ENCODE data around the gene VPS33A. TPM values are rescaled to one million over a fixed set of nuclear protein-coding genes. Genes with fewer than 3 reads are reported as not detected.

VPS33A gene
- total RNA-seq: 22.2 and 23.1 TPM in 2 replicates
- long read RNA-seq, full-length matches to known transcripts: 128 of 153 reads
- long read RNA-seq, partial matches to known transcripts: 7 of 153 reads
- long read RNA-seq, other reads (novel, unspliced or antisense): 18 of 153 reads

DNA sequence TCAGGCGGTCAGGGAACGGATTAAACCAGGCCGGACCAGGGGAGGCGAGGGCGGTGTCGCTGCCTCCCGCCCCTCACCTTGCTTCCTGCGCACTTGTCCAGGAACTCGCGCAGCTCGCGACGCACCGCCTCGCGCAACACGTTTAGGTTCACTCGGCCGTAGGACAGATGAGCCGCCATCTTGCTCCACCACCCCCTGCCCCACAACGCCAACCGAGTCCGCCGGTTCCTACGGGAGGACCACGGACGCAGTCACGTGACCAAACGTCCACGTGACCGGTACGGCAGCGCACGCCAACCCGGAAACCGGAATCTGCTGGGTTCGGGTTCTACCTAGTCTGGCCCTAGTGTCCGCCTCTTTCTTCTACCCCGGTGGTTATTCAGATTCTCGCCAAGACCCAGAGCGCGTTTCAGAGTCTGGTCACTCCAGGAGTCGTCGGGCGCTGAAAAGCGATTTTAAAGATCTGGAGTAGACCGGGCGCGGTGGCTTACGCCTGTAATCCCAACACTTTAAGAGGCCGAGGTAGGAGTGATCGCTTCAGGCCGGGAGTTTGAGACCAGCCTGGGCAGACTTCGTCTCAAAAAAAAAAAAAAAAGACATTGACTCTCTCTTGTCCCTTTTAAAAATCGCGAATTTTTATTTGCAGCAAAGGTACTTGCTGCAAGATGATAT is at the start of gene VPS33A:
Gene VPS33A, minus strand, starts transcription at position 265 of the 672 bp plus-strand sequence. Its CDS starts 86 bp downstream, at position 179.
- TF ChIP-seq CTCF (IDR thresholded peaks at IDR 0.05): no peak
- peak within 1 kb of the TSS; percentile 94 for H3K4me3 Mint-ChIP-seq (ENCODE audit: unreplicated experiment)
- peak within 1 kb of the TSS; percentile 97 for H3K27ac Mint-ChIP-seq (ENCODE audit: unreplicated experiment)
- H3K27me3 Mint-ChIP-seq (ENCODE audit: unreplicated experiment): no peaks in the 10 kb centered on the region
- no peaks in the 10 kb centered on the region for H3K9me3 Mint-ChIP-seq (ENCODE audit: unreplicated experiment)
- peak; percentile 99 for DNase-seq (ENCODE audit: extremely low spot score, unreplicated experiment)
- peaks cover 19% of the 10 kb centered on the region for H3K4me1 Mint-ChIP-seq (ENCODE audit: unreplicated experiment)
- H3K36me3 Mint-ChIP-seq (ENCODE audit: unreplicated experiment): peaks cover 14% of the 10 kb centered on the region

- no peak overlapping the region for H3K27ac Mint-ChIP-seq (ENCODE audit: unreplicated experiment)
- peak; percentile 66 for DNase-seq (ENCODE audit: extremely low spot score, unreplicated experiment)
- no peak for TF ChIP-seq CTCF (IDR thresholded peaks at IDR 0.05)
- H3K9me3 Mint-ChIP-seq (ENCODE audit: unreplicated experiment): no peaks in the 10 kb centered on the region
- no peaks in the 10 kb centered on the region for H3K27me3 Mint-ChIP-seq (ENCODE audit: unreplicated experiment)
- H3K36me3 Mint-ChIP-seq (ENCODE audit: unreplicated experiment): peaks cover 40% of the 10 kb centered on the region
- no peak overlapping the region for H3K4me3 Mint-ChIP-seq (ENCODE audit: unreplicated experiment)
- H3K4me1 Mint-ChIP-seq (ENCODE audit: unreplicated experiment): no peaks in the 10 kb centered on the region
Observed at GRCh38 chr12:122312926-122313325, 46.6 kb upstream of the VPS33A start.

DNA sequence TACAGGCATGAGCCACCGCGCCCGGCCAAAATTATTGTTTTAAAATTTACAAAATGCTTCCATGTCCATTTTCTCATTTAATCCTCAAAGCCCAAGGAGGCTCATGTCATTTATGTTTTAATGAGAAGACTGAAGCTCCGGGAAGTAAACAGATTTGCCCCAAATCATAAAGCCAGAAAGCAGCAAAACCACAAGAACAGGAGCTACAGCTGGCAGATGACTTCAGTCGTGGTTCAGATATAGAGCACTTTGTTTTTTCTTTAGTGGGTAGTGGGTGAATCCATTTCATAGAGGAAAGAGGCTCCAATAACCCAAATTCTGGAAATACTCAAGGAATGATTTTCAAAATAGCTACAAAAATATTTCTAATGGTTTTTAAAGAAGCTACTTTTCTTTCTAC is 45.4 kb upstream of the VPS33A start:
- H3K4me3 Mint-ChIP-seq (ENCODE audit: unreplicated experiment): no peak overlapping the region

DNA sequence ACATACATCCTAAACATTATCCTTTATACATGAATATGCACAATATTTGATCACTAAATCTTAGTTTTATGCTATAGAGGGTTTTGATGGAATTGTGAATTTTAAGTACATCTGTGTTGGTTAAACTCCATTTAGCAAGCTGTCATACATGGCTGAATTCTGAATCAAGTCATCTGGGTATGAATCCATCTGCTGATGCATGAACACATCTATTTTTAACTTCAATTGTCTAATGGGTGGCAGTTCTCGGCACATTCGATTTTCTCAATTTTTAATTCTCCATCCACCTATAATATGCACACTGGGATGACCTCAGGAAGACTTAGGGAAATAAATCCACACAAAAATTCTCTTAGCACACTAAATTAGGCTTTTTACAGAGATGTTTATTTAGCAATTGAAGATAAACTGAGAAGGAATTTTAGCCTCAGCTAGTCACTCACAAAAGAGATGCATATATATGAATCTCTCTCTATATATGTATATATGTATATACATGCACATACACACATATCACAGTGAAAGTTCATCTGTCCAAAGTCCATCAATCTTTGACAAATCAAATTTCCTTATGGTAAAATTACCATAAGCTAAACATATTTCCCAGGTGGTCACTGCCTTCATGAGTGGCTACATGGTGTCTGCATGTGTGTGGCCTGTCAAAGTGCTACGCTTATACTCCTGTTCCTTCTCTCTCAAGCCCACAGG is 44.5 kb upstream of the VPS33A start:
- no peak for DNase-seq (ENCODE audit: extremely low spot score, unreplicated experiment)
- Mint-ChIP-seq H3K27ac (ENCODE audit: unreplicated experiment) (no peak overlapping the region), H3K9me3 (ENCODE audit: unreplicated experiment) (no peaks in the 10 kb centered on the region)

More for the DNA sequence above, 45.4 kb upstream of the VPS33A start:
- DNase-seq (ENCODE audit: extremely low spot score, unreplicated experiment): no peak
- Mint-ChIP-seq H3K27ac (ENCODE audit: unreplicated experiment) (no peak overlapping the region), H3K4me1 (ENCODE audit: unreplicated experiment) (no peaks in the 10 kb centered on the region), H3K9me3 (ENCODE audit: unreplicated experiment) (no peaks in the 10 kb centered on the region), H3K27me3 (ENCODE audit: unreplicated experiment) (no peaks in the 10 kb centered on the region), H3K36me3 (ENCODE audit: unreplicated experiment) (peaks cover 38% of the 10 kb centered on the region)
- no peak for TF ChIP-seq CTCF (IDR thresholded peaks at IDR 0.05)

More for the DNA sequence above, 44.5 kb upstream of the VPS33A start:
- Mint-ChIP-seq H3K4me1 (ENCODE audit: unreplicated experiment) (no peaks in the 10 kb centered on the region), H3K27me3 (ENCODE audit: unreplicated experiment) (no peaks in the 10 kb centered on the region), H3K4me3 (ENCODE audit: unreplicated experiment) (no peak overlapping the region), H3K36me3 (ENCODE audit: unreplicated experiment) (peaks cover 36% of the 10 kb centered on the region)
- no peak for TF ChIP-seq CTCF (IDR thresholded peaks at IDR 0.05)

All from osteocyte (in vitro differentiated cells).